Measurements from ENCODE around the gene FAM107B. TPM values are rescaled to one million over a fixed set of nuclear protein-coding genes. Genes with fewer than 3 reads are reported as not detected.

FAM107B gene
- total and polyA plus RNA-seq, 2 of the 4 experiments (the other 2 are of a cell fraction), result 26.4 to 27.1 TPM

GRCh38 chr10:14549496-14549895 lies 225.2 kb downstream of the FAM107B start:
- Histone ChIP-seq H3K4me1 (ENCODE audit: control insufficient read depth, insufficient read depth, low read length) (peaks cover 31% of the 10 kb centered on the region), H3K4me2 (ENCODE audit: low read depth, low read length) (no peak overlapping the region), H2BK120ac (ENCODE audit: low read depth, low read length) (peak overlapping the region; percentile 42; the same call in 1 of the 2 replicates), H3K79me1 (ENCODE audit: low read depth in 1 of 2, low read length in 2 of 2) (peaks cover 52 to 84% of the 10 kb centered on the region in 2 experiments), H3K36me3 (ENCODE audit: control insufficient read depth, insufficient read depth, low read length) (peaks cover 15% of the 10 kb centered on the region), H3K56ac (ENCODE audit: extremely low read depth, insufficient read depth, low read length) (no peak overlapping the region), H2AK9ac (replicated peaks; ENCODE audit: low read depth, low read length, poor library complexity) (no peak overlapping the region), H2AFZ (replicated peaks; ENCODE audit: low read length, poor library complexity) (no peak overlapping the region), H2BK15ac (ENCODE audit: low read depth, low read length) (0 out of 3 replicates have a peak overlapping the region, but pooled peaks have one; percentile 16), H3K18ac (ENCODE audit: low read depth, low read length) (peak overlapping the region; percentile 7; the same call in 1 of the 2 replicates), H4K20me1 (ENCODE audit: insufficient read depth, low read length) (peaks cover 60% of the 10 kb centered on the region), H3K9me1 (ENCODE audit: insufficient read depth, low read length) (peaks cover 43% of the 10 kb centered on the region), H4K91ac (ENCODE audit: insufficient read depth, low read depth, low read length) (peak overlapping the region; percentile 25; the same call in 1 of the 2 replicates), H3K4ac (ENCODE audit: low read depth, low read length) (peak overlapping the region; percentile 5; the same call in 1 of the 2 replicates), H4K5ac (ENCODE audit: low read depth, low read length) (peak overlapping the region; percentile 19), H3K27me3 (ENCODE audit: control insufficient read depth, insufficient read depth, low read length) (no peaks in the 10 kb centered on the region), H3K27ac (ENCODE audit: insufficient read depth, low read length) (0 out of 2 replicates have a peak overlapping the region, but pooled peaks have one; percentile 2), H3K9ac (ENCODE audit: low read depth, low read length) (no peak overlapping the region), H2AK5ac (ENCODE audit: low read depth, low read length) (0 out of 2 replicates have a peak overlapping the region, but pooled peaks have one; percentile 15), H3K9me3 (ENCODE audit: control insufficient read depth, insufficient read depth, low read length) (no peaks in the 10 kb centered on the region), H3K14ac (replicated peaks; ENCODE audit: low read depth, low read length) (peak overlapping the region; percentile 62), H3K23ac (ENCODE audit: low read depth, low read length) (peak overlapping the region; percentile 48; the same call in 1 of the 2 replicates), H2BK20ac (ENCODE audit: low read depth, low read length) (no peak overlapping the region), H3K4me3 (ENCODE audit: insufficient read depth, low read depth, low read length) (no peak overlapping the region), H4K8ac (ENCODE audit: low read depth in 2 of 2, low read length in 2 of 2) (peak overlapping the region in 1 of 2 experiments; percentile 70; a peak in 2 of 4 replicates), H2BK5ac (ENCODE audit: low read depth, low read length, poor library complexity, severe bottlenecking) (peak overlapping the region; percentile 6)
- in situ Hi-C loops (cut with MboI; ENCODE audit: low sequenced_read_pairs) (no loop called here), intact Hi-C loops (cut with micrococcal nuclease) (loop anchor here (5.0 kb wide), 1 partner anchor 38 kb away; no protein-coding TSS in a partner anchor), dilution Hi-C loops (cut with HindIII; ENCODE audit: low sequenced_read_pairs, unreplicated experiment) (no loop called here)
- POLR2A ChIA-PET (ENCODE audit: unreplicated experiment), result no interaction called here
- peak; percentile 35 for DNase-seq
- BruUV-seq (replicated peaks), result no TSS peak
- ATAC-seq (ENCODE audit: low read depth), result peak; percentile 47
- TF ChIP-seq RAD21 (IDR thresholded peaks at IDR 0.05; ENCODE audit: low read length), result no peak
- TF ChIP-seq, protein P1, sequence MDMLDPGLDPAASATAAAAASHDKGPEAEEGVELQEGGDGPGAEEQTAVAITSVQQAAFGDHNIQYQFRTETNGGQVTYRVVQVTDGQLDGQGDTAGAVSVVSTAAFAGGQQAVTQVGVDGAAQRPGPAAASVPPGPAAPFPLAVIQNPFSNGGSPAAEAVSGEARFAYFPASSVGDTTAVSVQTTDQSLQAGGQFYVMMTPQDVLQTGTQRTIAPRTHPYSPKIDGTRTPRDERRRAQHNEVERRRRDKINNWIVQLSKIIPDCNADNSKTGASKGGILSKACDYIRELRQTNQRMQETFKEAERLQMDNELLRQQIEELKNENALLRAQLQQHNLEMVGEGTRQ (IDR thresholded peaks at IDR 0.05; ENCODE audit: low read depth, low read length), result no peak
- TF ChIP-seq RCOR1 (IDR thresholded peaks at IDR 0.05; ENCODE audit: insufficient replicate concordance, low read length), result no peak
- TF ChIP-seq NFE2L2 (IDR thresholded peaks at IDR 0.05; ENCODE audit: low read depth, low read length), result no peak
- no peak for TF ChIP-seq CHD1 (IDR thresholded peaks at IDR 0.05; ENCODE audit: low read depth, low read length)
- no peak for TF ChIP-seq FOS (IDR thresholded peaks at IDR 0.05; ENCODE audit: low read depth, low read length)
- TF ChIP-seq BHLHE40 (IDR thresholded peaks at IDR 0.05; ENCODE audit: low read depth, low read length), result no peak
- TF ChIP-seq, protein P2, sequence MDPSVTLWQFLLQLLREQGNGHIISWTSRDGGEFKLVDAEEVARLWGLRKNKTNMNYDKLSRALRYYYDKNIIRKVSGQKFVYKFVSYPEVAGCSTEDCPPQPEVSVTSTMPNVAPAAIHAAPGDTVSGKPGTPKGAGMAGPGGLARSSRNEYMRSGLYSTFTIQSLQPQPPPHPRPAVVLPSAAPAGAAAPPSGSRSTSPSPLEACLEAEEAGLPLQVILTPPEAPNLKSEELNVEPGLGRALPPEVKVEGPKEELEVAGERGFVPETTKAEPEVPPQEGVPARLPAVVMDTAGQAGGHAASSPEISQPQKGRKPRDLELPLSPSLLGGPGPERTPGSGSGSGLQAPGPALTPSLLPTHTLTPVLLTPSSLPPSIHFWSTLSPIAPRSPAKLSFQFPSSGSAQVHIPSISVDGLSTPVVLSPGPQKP (IDR thresholded peaks at IDR 0.05; ENCODE audit: borderline replicate concordance, low read depth, low read length), result no peak
- TF ChIP-seq MXI1 (IDR thresholded peaks at IDR 0.05; ENCODE audit: borderline replicate concordance, low read depth, low read length), result no peak
- CTCF ChIA-PET, result interaction anchor here (2.0 kb wide), 1 partner anchor 13 kb away, joined by 8 read pairs; no protein-coding TSS in a partner anchor
- WGBS, 2 experiments (ENCODE audit: extremely low coverage in 2 of 2, insufficient read length in 1 of 2), result no CpG with 5 or more reads among the region's 6 CpGs

Data from IMR-90 (cell line).